Neural progenitor cell (in vitro differentiated cells): ENCODE measurements around the gene LRP1. TPM values are rescaled to one million over a fixed set of nuclear protein-coding genes. Genes with fewer than 3 reads are reported as not detected.

Experiments
- DNase-seq: peaks from one replicate; pipeline ENCODE4 v3.0.0-alpha.2; 2016; ENCODE audit warnings: low spot score
- H2AFZ ChIP-seq: fragments of 200-600 bp; sonication (generic); replicated peaks from 2 replicates; pipeline ENCODE4 v1.6.1; 2016; ENCODE audit warnings: antibody characterized with exemption
- H3F3A ChIP-seq: fragments of 200-600 bp; sonication (generic); 2 replicates; pipeline ENCODE4 v1.6.1; 2016; ENCODE audit warnings: antibody characterized with exemption, low read depth
- H3K27ac ChIP-seq: fragments of 200-600 bp; sonication (generic); 2 replicates; pipeline ENCODE4 v1.5.1; 2016; ENCODE audit warnings: mild to moderate bottlenecking
- H3K27me3 ChIP-seq: fragments of 200-600 bp; sonication (generic); 2 replicates; pipeline ENCODE4 v1.6.1; 2016; ENCODE audit warnings: mild to moderate bottlenecking, moderate library complexity
- H3K36me3 ChIP-seq: fragments of 200-600 bp; sonication (generic); 2 replicates; pipeline ENCODE4 v1.5.1; 2016
- H3K4me1 ChIP-seq: fragments of 200-600 bp; sonication (generic); 2 replicates; pipeline ENCODE4 v1.6.1; 2016; ENCODE audit warnings: mixed run types
- H3K4me2 ChIP-seq: fragments of 200-600 bp; sonication (generic); 2 replicates; pipeline ENCODE4 v1.6.1; 2016
- H3K4me3 ChIP-seq: fragments of 200-600 bp; sonication (generic); 2 replicates; pipeline ENCODE4 v1.5.1; 2016
- H3K79me2 ChIP-seq: fragments of 200-600 bp; sonication (generic); 2 replicates; pipeline ENCODE4 v1.6.1; 2016; ENCODE audit warnings: low read depth
- H3K9ac ChIP-seq: fragments of 200-600 bp; sonication (generic); 2 replicates; pipeline ENCODE4 v1.6.1; 2016
- H3K9me3 ChIP-seq: fragments of 200-600 bp; sonication (generic); 2 replicates; pipeline ENCODE4 v1.5.1; 2016; ENCODE audit warnings: low read depth
- H4K20me1 ChIP-seq: fragments of 200-600 bp; sonication (generic); 2 replicates; pipeline ENCODE4 v1.6.1; 2016; ENCODE audit warnings: low read depth
- H3K27ac Mint-ChIP-seq: 3 replicates; pipeline ENCODE4 v1.8.0; 2021; ENCODE audit warnings: mixed read lengths
- H3K27me3 Mint-ChIP-seq: 2 replicates; pipeline ENCODE4 v1.8.0; 2022; ENCODE audit warnings: low read depth, mild to moderate bottlenecking, inconsistent platforms, moderate library complexity, mixed read lengths; ENCODE audit not compliant: insufficient read depth
- H3K36me3 Mint-ChIP-seq: 3 replicates; pipeline ENCODE4 v1.8.0; 2021; ENCODE audit warnings: mixed read lengths
- H3K4me1 Mint-ChIP-seq: 3 replicates; pipeline ENCODE4 v1.8.0; 2021; ENCODE audit warnings: mixed read lengths
- H3K4me3 Mint-ChIP-seq: 3 replicates; pipeline ENCODE4 v1.8.0; 2021; ENCODE audit warnings: mild to moderate bottlenecking, moderate library complexity, mixed read lengths
- H3K9me3 Mint-ChIP-seq: 3 replicates; pipeline ENCODE4 v1.8.0; 2020; ENCODE audit warnings: mixed read lengths
- EZH2 ChIP-seq: fragments of 200-600 bp; sonication (generic); IDR thresholded peaks from 2 replicates; pipeline ENCODE4 v1.6.1; 2017; ENCODE audit warnings: antibody characterized with exemption, mild to moderate bottlenecking, moderate library complexity
- EZH2phosphoT487 ChIP-seq: fragments of 200-600 bp; sonication (generic); IDR thresholded peaks from 2 replicates; pipeline ENCODE4 v1.6.1; 2017; ENCODE audit warnings: antibody characterized with exemption
- total RNA-seq: library from RNA; depleted of rRNA; stranded (reverse); fragments of >200 nt; gene quantifications from 2 replicates; pipeline ENCODE4 v1.2.3, GENCODE V29; 2015; ENCODE audit warnings: low replicate concordance
- TF ChIP-seq, protein P1 (sequence below): fragments of 200-600 bp; sonication (generic); IDR thresholded peaks from 2 replicates; pipeline ENCODE4 v1.5.1; 2017; ENCODE audit warnings: antibody characterized with exemption, mild to moderate bottlenecking

LRP1 gene
- total RNA-seq, 1 donor from 2014 or later = 13.9 TPM

DNA sequence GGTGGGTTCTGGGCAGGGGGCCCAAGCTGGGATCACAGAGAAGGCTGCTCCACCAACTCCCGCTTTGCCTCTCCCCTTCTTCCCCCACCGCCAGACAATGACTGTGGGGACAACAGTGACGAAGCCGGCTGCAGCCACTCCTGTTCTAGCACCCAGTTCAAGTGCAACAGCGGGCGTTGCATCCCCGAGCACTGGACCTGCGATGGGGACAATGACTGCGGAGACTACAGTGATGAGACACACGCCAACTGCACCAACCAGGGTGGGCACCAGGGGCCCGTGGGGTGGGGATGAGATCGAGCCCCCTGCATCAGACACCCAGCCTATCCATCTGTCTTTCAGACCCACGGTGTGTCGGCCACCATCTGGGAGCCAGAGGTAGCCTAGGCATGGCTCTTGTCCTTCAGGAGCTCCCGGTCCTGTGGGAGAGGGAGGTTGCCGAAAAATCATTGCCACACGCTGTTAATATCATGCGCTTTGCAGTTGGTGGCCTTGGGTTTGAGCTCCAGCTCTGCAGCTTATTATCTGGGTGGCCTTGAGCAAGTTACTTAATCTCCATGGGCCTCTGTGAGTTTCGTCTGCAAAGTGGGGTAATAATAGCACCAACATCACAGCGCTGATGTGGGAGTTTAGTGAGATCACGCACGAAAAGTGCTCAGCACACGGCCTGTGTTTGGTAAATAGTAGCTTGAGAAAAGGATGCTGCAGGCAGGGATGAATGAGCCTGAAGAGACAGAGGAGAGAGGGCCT lies 40.9 kb downstream of the LRP1 start:
- Histone ChIP-seq H3K9ac (no peak overlapping the region), H3K79me2 (no peaks in the 10 kb centered on the region), H2AFZ (no peak overlapping the region), H3K27ac (no peak overlapping the region), H4K20me1 (peaks cover 10% of the 10 kb centered on the region), H3K36me3 (no peaks in the 10 kb centered on the region), H3F3A (no peaks in the 10 kb centered on the region), H3K9me3 (no peaks in the 10 kb centered on the region), H3K27me3 (no peaks in the 10 kb centered on the region), H3K4me1 (no peaks in the 10 kb centered on the region), H3K4me3 (no peak overlapping the region), H3K4me2 (no peak overlapping the region)
- peaks cover 34% of the 10 kb centered on the region for H3K36me3 Mint-ChIP-seq
- H3K27me3 Mint-ChIP-seq = peaks cover 11% of the 10 kb centered on the region
- DNase-seq = no peak
- H3K9me3 Mint-ChIP-seq = no peaks in the 10 kb centered on the region
- no peak for TF ChIP-seq EZH2
- no peak for TF ChIP-seq EZH2phosphoT487
- TF ChIP-seq, protein P1, sequence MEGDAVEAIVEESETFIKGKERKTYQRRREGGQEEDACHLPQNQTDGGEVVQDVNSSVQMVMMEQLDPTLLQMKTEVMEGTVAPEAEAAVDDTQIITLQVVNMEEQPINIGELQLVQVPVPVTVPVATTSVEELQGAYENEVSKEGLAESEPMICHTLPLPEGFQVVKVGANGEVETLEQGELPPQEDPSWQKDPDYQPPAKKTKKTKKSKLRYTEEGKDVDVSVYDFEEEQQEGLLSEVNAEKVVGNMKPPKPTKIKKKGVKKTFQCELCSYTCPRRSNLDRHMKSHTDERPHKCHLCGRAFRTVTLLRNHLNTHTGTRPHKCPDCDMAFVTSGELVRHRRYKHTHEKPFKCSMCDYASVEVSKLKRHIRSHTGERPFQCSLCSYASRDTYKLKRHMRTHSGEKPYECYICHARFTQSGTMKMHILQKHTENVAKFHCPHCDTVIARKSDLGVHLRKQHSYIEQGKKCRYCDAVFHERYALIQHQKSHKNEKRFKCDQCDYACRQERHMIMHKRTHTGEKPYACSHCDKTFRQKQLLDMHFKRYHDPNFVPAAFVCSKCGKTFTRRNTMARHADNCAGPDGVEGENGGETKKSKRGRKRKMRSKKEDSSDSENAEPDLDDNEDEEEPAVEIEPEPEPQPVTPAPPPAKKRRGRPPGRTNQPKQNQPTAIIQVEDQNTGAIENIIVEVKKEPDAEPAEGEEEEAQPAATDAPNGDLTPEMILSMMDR = no peak
- peaks cover 13% of the 10 kb centered on the region for H3K4me1 Mint-ChIP-seq
- H3K27ac Mint-ChIP-seq = no peak overlapping the region
- H3K4me3 Mint-ChIP-seq = no peak overlapping the region

DNA sequence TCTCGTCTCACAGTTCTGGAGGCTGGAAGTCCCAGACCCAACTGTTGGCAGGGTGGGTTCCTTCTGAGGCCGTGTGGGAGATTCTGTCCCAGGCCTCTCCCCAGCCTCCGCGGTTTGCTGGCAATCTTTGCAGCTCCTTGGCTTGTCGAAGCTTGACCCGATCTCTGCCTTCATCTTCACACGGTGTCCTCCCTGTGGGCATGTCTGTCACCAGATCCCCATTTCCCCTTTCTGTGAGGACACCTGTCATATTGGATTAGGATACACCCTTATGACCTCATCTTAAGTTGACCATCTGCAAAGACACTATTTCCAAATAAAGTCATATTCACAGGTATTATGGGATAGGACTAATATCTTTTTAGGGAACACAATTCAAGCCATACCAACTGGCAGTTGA lies 41.7 kb downstream of the LRP1 start:
- H3K4me2 ChIP-seq = no peak overlapping the region
- no peak overlapping the region for H2AFZ ChIP-seq
- H3K27ac ChIP-seq = no peak overlapping the region
- no peak for DNase-seq
- H3K9me3 Mint-ChIP-seq = no peaks in the 10 kb centered on the region
- H3K9me3 ChIP-seq = no peaks in the 10 kb centered on the region
- H3K27me3 ChIP-seq = no peaks in the 10 kb centered on the region
- H3K9ac ChIP-seq = no peak overlapping the region
- H3K4me3 Mint-ChIP-seq = no peak overlapping the region
- no peak overlapping the region for H3K4me3 ChIP-seq
- H3K27ac Mint-ChIP-seq = no peak overlapping the region
- TF ChIP-seq, protein P1 = no peak
- TF ChIP-seq EZH2phosphoT487 (no peak), EZH2 (no peak)
- H3K79me2 ChIP-seq = no peaks in the 10 kb centered on the region
- H3K36me3 Mint-ChIP-seq = peaks cover 28% of the 10 kb centered on the region
- no peaks in the 10 kb centered on the region for H3K36me3 ChIP-seq
- peaks cover 4% of the 10 kb centered on the region for H4K20me1 ChIP-seq
- H3K27me3 Mint-ChIP-seq = peaks cover 9% of the 10 kb centered on the region
- H3F3A ChIP-seq = no peaks in the 10 kb centered on the region
- peaks cover 13% of the 10 kb centered on the region for H3K4me1 Mint-ChIP-seq
- H3K4me1 ChIP-seq = no peaks in the 10 kb centered on the region

DNA sequence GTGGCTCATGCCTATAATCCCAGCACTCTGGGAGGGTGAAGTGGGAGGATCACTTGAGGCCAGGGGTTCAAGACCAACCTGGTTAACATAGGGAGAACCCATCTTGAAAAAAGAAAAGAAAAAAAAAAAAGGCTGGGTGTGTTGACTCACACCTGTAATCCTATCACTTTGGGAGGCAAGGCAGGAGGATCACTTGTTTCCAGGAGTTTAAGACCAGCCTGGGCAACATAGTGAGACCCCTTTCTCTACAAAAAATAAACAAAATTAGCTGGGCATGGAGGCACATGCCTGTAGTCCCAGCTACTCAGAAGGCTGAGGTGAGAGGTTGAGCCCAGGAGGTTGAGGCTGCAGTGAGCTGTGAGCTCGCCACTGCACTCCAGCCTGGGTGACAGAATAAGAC lies 42.1 kb downstream of the LRP1 start:
- H3K9me3 ChIP-seq = no peaks in the 10 kb centered on the region
- H3K9ac ChIP-seq = no peak overlapping the region
- H3K9me3 Mint-ChIP-seq = no peaks in the 10 kb centered on the region
- peaks cover 9% of the 10 kb centered on the region for H3K27me3 Mint-ChIP-seq
- no peak overlapping the region for H3K4me2 ChIP-seq
- H3K27ac Mint-ChIP-seq = no peak overlapping the region
- DNase-seq = no peak
- H3K36me3 Mint-ChIP-seq = peaks cover 23% of the 10 kb centered on the region
- no peaks in the 10 kb centered on the region for H3K79me2 ChIP-seq
- H3K4me1 ChIP-seq = no peaks in the 10 kb centered on the region
- H4K20me1 ChIP-seq = peaks cover 3% of the 10 kb centered on the region
- H3K27ac ChIP-seq = no peak overlapping the region
- no peak overlapping the region for H3K4me3 ChIP-seq
- no peaks in the 10 kb centered on the region for H3K27me3 ChIP-seq
- no peaks in the 10 kb centered on the region for H3K36me3 ChIP-seq
- no peak for TF ChIP-seq EZH2phosphoT487
- TF ChIP-seq, protein P1 = no peak
- peaks cover 13% of the 10 kb centered on the region for H3K4me1 Mint-ChIP-seq
- H2AFZ ChIP-seq = no peak overlapping the region
- H3K4me3 Mint-ChIP-seq = no peak overlapping the region
- no peaks in the 10 kb centered on the region for H3F3A ChIP-seq
